GM12874 (cell line): ENCODE measurements around the gene NPEPL1.

Experiments used
- TF ChIP-seq, protein P1 (sequence below): IDR thresholded peaks from 2 replicates; pipeline ENCODE4 v1.5.1; 2011; ENCODE audit warnings: low read depth, mild to moderate bottlenecking, control low read depth, low read length, moderate library complexity; ENCODE audit not compliant: insufficient read depth

Gene NPEPL1

DNA sequence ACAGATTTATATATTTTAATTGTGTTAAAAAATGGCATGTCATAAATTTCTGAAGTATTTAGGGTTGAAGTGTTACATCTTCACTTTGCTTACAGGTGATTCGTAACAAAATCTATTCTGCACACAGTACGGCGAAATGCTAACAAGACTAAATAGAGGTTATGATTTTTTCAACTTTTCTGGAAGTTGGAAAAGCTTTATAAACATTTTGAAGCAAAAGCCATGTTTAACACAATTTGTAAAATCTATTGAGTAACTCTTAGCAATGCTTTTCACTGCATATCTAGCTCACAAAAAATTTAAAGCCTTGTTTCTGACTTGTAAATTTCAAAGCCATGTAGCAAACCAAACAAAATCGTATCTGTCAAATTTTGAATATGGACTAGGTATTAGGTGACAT lies 38.3 kb upstream of the NPEPL1 start:
- TF ChIP-seq, protein P1, sequence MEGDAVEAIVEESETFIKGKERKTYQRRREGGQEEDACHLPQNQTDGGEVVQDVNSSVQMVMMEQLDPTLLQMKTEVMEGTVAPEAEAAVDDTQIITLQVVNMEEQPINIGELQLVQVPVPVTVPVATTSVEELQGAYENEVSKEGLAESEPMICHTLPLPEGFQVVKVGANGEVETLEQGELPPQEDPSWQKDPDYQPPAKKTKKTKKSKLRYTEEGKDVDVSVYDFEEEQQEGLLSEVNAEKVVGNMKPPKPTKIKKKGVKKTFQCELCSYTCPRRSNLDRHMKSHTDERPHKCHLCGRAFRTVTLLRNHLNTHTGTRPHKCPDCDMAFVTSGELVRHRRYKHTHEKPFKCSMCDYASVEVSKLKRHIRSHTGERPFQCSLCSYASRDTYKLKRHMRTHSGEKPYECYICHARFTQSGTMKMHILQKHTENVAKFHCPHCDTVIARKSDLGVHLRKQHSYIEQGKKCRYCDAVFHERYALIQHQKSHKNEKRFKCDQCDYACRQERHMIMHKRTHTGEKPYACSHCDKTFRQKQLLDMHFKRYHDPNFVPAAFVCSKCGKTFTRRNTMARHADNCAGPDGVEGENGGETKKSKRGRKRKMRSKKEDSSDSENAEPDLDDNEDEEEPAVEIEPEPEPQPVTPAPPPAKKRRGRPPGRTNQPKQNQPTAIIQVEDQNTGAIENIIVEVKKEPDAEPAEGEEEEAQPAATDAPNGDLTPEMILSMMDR, result no peak

DNA sequence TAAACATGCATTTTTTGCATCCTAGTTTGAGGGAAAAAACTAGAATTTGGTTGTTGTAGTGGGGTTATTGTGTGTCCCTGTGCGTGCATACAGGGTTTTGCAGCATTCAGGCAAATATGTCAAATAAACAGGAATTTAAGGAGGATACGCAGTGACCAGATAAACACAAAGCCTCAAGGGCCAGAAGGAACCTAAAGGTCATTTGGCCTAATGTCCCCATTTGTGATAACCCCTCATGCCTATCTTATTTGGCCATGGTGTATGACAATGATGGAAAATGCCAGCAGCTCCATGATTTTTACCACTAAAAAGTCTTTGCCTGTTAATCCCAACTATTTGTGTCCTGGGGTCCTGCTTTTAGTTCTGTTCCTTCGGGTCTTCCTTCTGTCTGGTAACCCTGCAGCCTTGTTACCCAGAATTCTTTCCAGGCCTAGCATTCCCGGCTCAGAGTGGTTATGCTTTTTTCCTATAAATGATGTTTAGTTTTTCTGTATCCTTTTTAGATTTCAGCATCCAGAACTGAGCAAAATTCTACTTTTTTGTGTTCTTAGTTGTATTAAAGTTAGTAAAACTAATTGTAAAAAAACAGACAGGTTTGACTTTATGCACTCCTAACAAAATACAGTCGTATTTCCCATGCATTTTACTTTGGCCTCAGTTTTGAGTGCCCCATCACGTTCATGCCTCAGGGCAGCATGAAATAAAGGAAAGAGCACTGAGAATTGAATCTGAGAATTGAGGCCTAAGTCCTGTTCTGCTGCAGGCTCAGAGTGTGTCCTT lies 37.1 kb upstream of the NPEPL1 start:
- TF ChIP-seq, protein P1, result no peak

DNA sequence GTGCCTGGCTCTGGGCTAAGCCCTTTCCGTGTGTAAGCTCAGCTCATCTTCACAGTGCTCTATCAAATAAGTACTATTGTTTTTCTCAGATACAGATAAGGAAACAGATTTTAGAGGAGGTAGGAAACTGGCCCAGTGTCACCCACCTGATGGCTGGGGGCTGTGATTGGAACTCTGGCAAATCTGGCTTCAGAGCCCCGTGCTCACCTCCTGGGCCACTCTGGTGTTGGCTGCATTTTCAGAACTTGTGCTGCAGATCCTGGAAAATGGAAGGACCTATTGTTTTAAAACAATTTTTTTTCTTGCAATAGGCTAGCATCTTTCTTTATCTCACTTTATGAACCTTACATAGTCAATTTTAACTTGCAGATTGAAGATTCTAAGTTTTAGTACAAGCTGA lies 35.8 kb upstream of the NPEPL1 start:
- TF ChIP-seq, protein P1, result no peak

DNA sequence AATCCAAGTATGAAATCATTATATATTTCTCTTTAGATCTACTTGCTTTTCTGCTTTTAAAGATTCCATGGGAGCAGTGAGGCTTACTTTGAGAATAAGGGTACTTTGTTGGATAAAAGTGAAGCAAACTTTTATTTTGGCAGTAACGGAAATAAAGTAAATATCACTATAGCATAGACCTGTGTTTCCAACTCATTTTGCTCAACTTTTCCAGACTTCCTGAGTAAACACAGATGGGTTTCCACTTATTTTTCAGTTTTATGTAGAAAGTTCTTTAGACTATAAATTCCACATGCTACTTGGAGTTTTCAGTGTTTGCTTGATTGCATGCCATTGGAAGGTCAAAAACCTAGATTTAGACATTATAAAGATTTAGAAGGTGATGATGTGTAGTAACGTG lies 35.3 kb upstream of the NPEPL1 start:
- TF ChIP-seq, protein P1, result no peak

DNA sequence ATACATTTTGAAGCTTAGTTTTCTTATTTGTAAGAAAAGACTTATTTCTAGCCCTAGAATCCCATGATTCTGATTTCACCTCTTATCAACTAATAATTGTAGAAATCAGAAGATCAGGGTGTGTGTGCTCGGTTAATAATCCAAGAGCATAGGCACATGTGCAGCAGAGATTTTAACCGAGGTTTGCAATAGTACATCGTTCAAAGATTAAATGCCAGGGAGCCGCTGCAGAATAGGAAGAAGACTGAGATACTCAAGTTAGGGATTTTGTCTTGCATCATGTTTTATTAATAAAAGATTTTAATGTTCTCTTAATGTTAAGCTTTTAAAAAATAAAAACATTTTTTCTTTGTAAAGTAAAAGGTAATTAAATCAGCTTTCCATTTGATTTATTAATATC lies 34.6 kb upstream of the NPEPL1 start:
- TF ChIP-seq, protein P1, result no peak

DNA sequence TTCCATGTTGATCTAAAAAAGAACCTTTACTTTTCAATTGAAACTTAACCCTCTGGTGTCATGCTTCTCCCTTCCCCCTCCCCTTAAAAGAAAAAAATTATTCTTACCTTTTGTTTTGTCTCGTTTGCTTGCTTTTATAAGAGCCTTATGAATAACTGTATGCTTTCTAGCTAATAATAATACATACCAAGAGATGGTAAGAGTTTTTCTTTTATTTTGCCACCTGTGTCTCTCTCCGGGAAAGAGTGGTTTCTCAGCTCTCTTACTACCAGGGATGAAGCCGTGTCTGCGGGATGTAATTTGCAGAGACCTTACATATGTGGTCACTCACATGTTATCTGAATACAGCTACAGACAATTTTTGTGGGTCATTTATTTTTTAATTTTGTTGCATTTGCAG lies 33.8 kb upstream of the NPEPL1 start:
- TF ChIP-seq, protein P1, result no peak

DNA sequence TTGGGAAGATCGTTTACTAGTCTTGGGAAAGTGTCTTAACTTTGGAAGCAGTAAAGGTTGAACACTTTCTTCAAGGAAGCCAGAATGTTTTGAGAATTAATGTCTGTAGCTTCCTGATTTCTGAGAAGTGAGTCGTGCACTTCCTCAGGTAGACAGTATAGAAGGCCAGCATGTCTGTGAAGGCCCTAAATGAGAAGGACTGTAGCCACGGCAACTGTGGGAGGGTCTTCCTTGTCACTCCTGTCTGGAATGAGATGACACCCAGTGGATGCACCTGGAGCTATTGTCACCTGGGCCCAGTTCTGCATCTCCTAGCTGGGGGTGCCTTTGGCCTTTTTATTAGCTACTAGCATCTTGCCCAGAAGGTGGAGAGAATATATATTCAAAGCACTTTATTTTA lies 32.8 kb upstream of the NPEPL1 start:
- TF ChIP-seq, protein P1, result no peak
